GM19023 (cell line): ENCODE measurements around the gene DDX52.

Source experiments
- ATAC-seq: cut with Tn5 transposase; IDR thresholded peaks from one replicate; pipeline ENCODE4 v1.9.1; 2021; ENCODE audit warnings: mild to moderate bottlenecking, moderate library complexity; ENCODE audit not compliant: unreplicated experiment

The DDX52 gene

DNA sequence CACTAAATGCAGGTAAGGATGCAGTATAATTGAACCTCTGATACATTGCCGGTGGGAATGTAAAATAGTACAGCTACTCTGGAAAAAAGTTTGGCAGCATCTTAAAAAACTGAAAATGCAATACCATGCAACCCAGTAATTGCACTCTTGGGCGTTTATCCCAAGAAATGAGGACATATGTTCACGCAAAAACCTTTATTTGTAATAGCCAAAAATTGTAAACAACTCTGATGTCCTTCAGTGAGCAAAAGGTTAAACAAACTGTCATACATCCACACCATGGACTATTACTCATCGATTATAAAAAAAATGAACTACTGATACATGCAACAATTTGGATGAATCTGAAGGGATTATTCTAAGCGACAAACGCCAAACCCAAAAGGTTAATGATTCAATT lies 51.0 kb downstream of the DDX52 start:
- no peak for ATAC-seq

DNA sequence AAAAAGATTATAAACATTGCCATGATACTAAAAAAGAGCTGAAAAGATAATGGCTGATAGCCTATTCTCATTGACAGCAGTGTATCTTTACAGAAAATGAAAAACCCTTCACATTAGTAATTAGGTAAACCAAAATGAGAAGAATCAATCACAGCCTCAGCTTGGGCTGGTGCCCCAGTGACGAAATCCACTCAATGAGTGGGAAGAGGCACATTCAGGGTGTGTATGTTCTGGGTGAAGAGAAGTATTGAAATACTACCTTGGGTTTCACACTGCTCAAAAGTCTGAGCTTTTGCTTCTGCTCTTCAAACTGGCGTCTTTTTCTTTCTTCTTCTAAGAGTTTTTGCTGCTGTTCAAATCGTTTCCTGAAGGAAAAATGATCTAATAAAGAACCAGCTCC lies 58.2 kb downstream of the DDX52 start:
- ATAC-seq: no peak

DNA sequence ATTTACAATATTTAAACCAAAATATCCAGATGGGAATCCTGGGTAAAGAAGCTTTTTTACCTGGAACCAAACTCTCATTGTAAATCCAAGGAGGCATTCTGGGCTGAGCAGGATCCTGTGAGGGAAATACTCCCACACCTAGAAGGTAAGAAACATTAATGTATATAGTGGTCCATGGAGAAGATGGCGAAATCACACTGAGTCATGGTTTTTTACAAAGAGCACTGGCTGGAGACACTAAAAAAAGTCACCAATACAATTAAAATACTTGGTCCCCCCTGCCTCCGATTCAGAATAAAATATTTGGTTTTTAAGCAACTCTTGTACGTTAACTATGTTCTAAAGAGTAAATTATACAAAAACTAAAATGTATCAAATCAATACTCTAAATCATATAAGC lies 67.0 kb downstream of the DDX52 start:
- ATAC-seq: no peak

DNA sequence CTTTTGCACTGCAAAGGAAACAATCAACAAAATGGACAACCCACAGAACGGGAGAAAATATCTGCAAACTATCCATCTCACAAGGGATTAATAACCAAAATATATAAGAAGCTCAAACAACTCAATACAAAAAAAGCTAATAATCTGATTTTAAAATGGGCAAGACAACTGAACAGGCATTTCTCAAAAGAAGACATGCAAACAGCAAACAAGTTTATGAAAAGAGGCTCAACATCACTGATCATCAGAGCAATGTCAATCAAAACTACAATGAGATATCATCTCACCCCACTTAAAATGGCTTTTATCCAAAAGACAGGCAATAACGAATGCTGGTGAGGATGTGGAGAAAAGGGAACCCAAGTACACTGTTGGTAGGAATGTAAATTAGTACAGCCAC lies 68.8 kb downstream of the DDX52 start:
- ATAC-seq: no peak

DNA sequence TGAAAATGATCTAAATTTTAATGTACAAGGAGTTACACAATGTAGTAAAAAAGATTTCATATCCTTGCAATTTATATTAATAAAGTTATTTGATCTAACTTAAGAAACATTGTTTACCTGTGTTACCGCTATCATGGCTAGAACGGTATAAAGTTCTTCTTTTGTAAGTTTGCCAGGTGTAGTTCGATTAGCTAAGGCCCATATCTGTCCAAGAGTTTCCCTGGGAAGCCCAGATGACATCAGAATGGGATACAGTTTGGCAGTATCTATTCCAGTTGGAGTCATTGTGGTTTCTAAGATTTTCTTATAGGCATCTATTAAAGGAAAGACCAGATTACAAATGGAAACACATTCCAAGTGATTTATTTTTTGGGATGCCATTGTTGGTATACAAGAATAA lies 71.6 kb downstream of the DDX52 start:
- no peak for ATAC-seq

DNA sequence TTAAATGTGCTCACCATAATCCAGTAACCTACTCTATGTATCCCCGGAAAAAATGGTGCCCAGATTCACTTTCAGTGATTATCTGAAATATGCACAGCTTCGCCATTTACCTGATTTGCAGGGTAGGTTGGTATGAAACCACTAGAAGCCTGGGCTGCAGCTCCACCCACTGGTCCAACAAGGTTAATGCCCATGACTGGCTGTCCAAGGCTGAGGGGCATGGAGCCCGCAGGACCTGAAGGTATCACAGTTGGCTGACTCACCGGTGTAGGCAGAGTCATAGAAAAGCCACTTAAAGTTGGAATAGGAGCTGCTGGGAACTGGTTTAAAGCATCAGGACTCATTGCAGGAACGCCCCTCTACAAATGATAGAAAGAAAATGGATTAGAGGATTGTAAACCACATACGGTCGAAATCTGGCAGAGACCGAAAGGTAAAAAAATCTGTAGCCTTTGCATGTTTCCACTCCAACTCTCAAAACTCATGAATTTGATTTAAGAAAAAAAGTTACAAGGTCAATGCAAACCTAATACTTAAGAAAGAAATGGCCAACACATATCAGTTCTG lies 72.6 kb downstream of the DDX52 start:
- no peak for ATAC-seq

DNA sequence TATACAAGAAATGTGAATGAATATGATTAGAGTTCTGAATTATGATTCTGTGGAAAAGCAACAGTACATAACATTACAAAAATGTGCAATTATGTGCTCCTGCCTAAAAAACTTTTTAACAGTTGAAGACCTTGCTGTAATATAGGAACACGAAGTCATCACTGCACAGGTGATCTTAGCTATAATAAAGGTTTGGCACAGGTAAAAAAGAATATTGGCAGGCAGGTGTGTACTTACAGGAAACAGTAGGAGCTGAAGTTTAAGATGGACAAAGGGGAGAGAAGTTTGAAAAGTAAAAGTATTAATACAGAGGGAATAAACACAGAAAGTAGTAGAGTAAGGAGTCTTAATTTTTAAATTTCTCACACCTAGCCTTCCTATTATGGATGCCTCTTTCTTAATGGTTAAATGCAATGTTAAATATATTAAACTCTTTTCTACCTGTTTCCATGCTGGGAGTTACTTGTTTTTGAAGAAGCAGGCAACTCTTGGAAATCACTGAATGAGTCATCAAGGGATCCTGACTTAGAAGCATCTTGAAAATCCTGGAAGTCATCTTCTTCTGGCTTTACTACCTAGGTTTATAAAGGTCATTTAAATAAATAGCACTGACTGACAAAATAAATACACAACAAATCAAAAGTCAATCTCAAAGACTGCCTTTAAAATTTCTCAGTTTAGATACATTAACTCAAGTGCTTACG lies 74.7 kb downstream of the DDX52 start:
- no peak for ATAC-seq

DNA sequence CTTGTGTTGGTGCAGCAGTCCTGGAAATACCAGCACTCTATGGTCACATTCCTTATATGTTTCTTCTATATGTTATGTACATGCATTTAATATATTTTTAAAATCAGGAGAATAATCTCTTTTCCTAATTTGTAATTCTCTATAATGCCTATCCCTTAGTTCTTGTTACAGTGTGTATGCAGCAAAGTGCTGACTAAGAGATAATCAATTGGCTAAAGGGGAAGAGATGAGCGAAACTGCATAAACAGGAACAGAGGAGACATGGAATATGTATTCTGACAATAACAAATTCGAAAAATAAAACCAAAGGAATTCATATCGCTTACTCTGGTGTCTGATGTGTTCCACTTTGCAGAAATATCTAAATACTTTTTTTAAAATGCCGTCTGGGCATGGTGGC lies 75.7 kb downstream of the DDX52 start:
- ATAC-seq: no peak

DNA sequence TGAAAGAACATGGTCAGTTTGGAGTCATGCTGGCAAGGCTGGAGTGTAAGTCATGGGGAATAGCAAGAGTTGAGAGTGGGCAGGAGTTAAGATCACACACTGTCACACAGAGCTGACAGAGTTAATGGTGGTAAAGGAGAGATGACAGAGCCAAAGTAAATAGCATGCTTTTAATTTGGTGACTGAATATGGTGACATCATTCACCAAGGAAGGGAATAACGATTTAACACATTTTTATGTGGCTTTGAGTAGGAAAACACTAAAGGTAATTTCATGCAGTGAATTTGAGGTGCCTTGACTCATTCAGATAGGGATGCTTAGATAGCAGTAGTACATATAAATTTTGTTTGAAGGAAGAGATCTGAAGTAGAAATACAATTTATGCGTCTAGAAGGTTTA lies 76.1 kb downstream of the DDX52 start:
- ATAC-seq: no peak

DNA sequence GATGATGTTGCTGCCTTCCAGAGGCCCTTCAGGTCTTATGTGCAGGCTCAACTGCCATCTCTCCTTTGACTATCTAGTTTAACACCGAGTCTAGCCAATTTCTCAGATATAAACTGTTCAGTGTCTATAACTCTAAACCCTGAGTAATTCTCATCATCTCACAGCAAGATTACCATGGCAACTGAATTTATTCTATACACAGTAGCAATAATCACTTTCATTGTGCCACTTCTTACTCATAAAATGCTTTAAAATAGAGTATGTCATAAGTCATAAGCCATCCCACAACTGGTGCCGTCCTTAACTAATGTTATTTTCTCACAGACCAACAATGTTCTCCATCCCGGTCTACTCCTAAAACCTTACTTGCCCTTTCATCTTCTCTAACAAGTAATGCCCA lies 79.0 kb downstream of the DDX52 start:
- ATAC-seq: no peak

DNA sequence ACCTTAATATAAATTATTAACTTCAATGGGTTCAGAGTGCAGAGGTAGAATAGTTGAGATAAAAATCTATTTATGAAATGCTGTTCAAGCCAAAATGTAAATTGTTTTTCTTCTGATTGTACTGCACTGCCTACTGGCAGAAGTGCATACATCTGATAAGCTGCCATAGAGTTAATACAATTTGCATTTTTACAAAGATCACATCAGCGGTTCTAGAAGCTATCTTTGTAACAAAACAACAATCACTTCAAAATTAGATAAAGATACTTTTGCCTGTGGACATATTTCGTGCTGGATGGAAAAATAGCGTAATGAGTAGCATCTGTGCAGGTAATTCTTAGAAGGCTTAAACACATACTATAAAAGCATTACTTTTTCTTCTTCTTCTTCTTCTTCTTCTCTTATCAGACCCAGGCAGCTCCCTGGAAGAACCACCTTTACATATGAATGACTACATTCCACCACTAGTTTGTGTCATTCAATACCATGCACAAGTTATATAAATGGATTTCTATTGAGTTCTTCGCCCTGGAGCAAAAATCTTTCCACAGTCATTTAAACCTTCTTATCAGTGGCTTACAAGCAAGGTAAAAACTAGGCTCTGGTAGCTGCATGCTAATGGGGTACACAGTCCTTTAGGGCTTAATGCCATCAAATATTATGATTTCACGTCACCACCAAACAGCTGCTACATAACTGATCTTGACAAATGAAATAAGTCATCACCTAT lies 81.1 kb downstream of the DDX52 start:
- ATAC-seq: no peak
